Keratinocyte (primary cell): Measurements from ENCODE around the gene NAA80. TPM values are rescaled to one million over a fixed set of nuclear protein-coding genes. Genes with fewer than 3 reads are reported as not detected.

Experiments
- DNase-seq: peaks from one replicate; pipeline ENCODE4 v3.0.0-alpha.2; 2011; ENCODE audit warnings: low read depth, missing footprints, low spot score
- FAIRE-seq: peaks from 2 replicates; lab custom pipeline; 2011; peaks lifted over from hg19 to GRCh38; lab: Jason Lieb, UNC
- H2AFZ ChIP-seq: 2 replicates; pipeline ENCODE4 v1.6.0; 2012; ENCODE audit warnings: low read length, control low read depth, inconsistent platforms; ENCODE audit not compliant: control insufficient read depth
- H3K27ac ChIP-seq: 2 replicates; pipeline ENCODE4 v1.5.1; 2011; ENCODE audit warnings: low read length; ENCODE audit not compliant: control insufficient read depth, insufficient read depth
- H3K27me3 ChIP-seq: 3 replicates; pipeline ENCODE4 v1.6.0; 2011; ENCODE audit warnings: low read length; ENCODE audit not compliant: control insufficient read depth, insufficient read depth; ENCODE audit errors: extremely low read depth
- H3K36me3 ChIP-seq, 2 experiments: 2 replicates in 1 of 2; 3 replicates in 1 of 2; pipeline ENCODE4 v1.5.1; 2011; ENCODE audit warnings: low read length in 2 of 2, mild to moderate bottlenecking in 1 of 2; ENCODE audit not compliant: control insufficient read depth in 2 of 2, insufficient read depth in 2 of 2; ENCODE audit errors: extremely low read depth in 1 of 2
- H3K4me1 ChIP-seq: 3 replicates; pipeline ENCODE4 v1.5.1; 2011; ENCODE audit warnings: low read length; ENCODE audit not compliant: control insufficient read depth, insufficient read depth; ENCODE audit errors: extremely low read depth
- H3K4me2 ChIP-seq: 3 replicates; pipeline ENCODE4 v1.6.0; 2011; ENCODE audit warnings: low read depth, low read length; ENCODE audit not compliant: control insufficient read depth, insufficient read depth; ENCODE audit errors: extremely low read depth
- H3K4me3 ChIP-seq, 3 experiments: fragments of 200-600 bp in 1 of 3; sonication (generic) in 1 of 3; 2 replicates in 2 of 3; 3 replicates in 1 of 3; pipeline ENCODE4 v1.5.1; 2011 to 2016; ENCODE audit warnings: low read length in 3 of 3, mild to moderate bottlenecking in 3 of 3, control low read depth in 2 of 3, inconsistent platforms in 1 of 3, low read depth in 1 of 3, mixed read lengths in 1 of 3, mixed run types in 1 of 3, moderate library complexity in 1 of 3; ENCODE audit not compliant: control insufficient read depth in 2 of 3, insufficient read depth in 2 of 3; ENCODE audit errors: extremely low read depth in 1 of 3
- H3K79me2 ChIP-seq: 2 replicates; pipeline ENCODE4 v1.6.0; 2012; ENCODE audit warnings: low read length; ENCODE audit not compliant: control insufficient read depth, insufficient read depth
- H3K9ac ChIP-seq: 3 replicates; pipeline ENCODE4 v1.6.0; 2011; ENCODE audit warnings: low read length; ENCODE audit not compliant: control insufficient read depth, insufficient read depth; ENCODE audit errors: extremely low read depth
- H3K9me1 ChIP-seq: 3 replicates; pipeline ENCODE4 v1.6.0; 2011; ENCODE audit warnings: low read length; ENCODE audit not compliant: control insufficient read depth, insufficient read depth; ENCODE audit errors: extremely low read depth
- H3K9me3 ChIP-seq: 2 replicates; pipeline ENCODE4 v1.5.1; 2012; ENCODE audit warnings: low read depth, low read length; ENCODE audit not compliant: control insufficient read depth
- H4K20me1 ChIP-seq: 3 replicates; pipeline ENCODE4 v1.6.0; 2011; ENCODE audit warnings: low read length; ENCODE audit not compliant: control insufficient read depth, insufficient read depth; ENCODE audit errors: extremely low read depth
- EZH2 ChIP-seq: IDR thresholded peaks from one replicate; pipeline ENCODE4 v1.6.1; 2012; ENCODE audit warnings: inconsistent platforms, mild to moderate bottlenecking, low read length, moderate library complexity
- dilution Hi-C: fragments of 300-500 bp; cut with MboI; formaldehyde crosslinking; loops from one replicate; pipeline ENCODE4 v1.7.0; 2020; ENCODE audit warnings: low sequenced_read_pairs; ENCODE audit not compliant: extremely low pct_ligation_motif_present
- polyA plus RNA-seq, 5 experiments: library from polyadenylated mRNA; depleted of rRNA in 3 of 5; stranded (reverse) in 3 of 5; stranded (forward) in 1 of 5; unstranded in 1 of 5; fragments of >200 nt; gene quantifications; 1 replicate in 1 of 5; 2 replicates in 3 of 5; 3 replicates in 1 of 5; pipeline versions ENCODE4 v1.2.1 to v1.2.3, GENCODE V29; 2011 to 2012; ENCODE audit warnings: missing spikeins in 2 of 5, low read depth in 1 of 5, low replicate concordance in 1 of 5
- TF ChIP-seq, protein P1 (sequence below), 3 experiments: IDR thresholded peaks in 1 of 3; conservative IDR thresholded peaks in 1 of 3; optimal IDR thresholded peaks in 1 of 3; 2 replicates in 2 of 3; 3 replicates in 1 of 3; pipeline versions ENCODE3 to v1.5.1; 2011; ENCODE audit warnings: low read length in 3 of 3, mild to moderate bottlenecking in 3 of 3, moderate library complexity in 2 of 3, control low read depth in 1 of 3, inconsistent platforms in 1 of 3; ENCODE audit not compliant: insufficient read depth in 2 of 3; ENCODE audit errors: extremely low read depth in 1 of 3

Gene NAA80
- polyA plus RNA-seq, 1 donor (not counting 4 experiments of a cell fraction or from before 2014, with no cell fraction given) = 6.1 TPM

DNA sequence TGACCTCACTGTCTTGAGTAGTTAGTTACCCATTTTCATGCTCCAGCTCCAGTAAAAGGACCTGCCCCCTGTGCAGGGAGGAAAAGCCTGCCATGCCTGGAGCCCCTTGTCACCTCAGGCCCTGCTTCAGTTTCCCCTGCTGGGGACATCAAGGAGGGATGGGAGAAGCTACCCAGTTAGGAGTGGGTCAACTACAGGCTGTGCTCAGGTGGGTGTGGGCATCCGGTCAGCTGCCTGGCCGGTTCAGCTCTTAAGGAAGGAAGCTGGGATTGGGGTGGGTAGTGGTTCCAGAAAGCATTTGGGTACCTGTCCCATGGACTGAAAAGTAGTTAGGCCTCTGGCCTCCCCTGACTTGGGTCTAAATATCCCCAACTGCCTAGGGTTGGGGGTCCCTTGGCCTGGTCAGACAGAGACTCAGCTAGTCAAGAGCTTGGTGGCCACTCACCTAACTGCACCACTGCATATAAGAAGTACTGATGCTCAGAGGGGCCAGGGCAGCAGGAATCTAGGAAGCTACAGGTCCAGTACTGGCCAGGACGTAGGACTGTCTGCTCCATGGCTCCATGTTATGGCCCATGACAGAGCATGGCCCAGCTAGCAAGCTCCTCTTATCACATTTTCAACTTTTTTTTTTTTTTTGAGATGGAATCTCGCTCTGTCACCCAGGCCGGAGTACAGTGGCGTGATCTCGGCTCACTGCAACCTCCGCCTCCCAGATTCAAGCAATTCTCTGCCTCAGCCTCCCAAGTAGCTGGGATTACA, 19.8 kb downstream of the NAA80 start:
- H3K9me3 ChIP-seq = no peaks in the 10 kb centered on the region
- H3K4me3 ChIP-seq = no peak overlapping the region
- H3K4me2 ChIP-seq = no peak overlapping the region
- no peaks in the 10 kb centered on the region for H3K9me1 ChIP-seq
- peaks cover 25% of the 10 kb centered on the region for H3K27me3 ChIP-seq
- no peak overlapping the region for H3K9ac ChIP-seq
- H4K20me1 ChIP-seq = no peaks in the 10 kb centered on the region
- no peak overlapping the region for H2AFZ ChIP-seq
- FAIRE-seq (no peak), DNase-seq (no peak)
- no peaks in the 10 kb centered on the region for H3K79me2 ChIP-seq
- dilution Hi-C loops = no loop called here
- no peaks in the 10 kb centered on the region for H3K36me3 ChIP-seq
- no peaks in the 10 kb centered on the region for H3K4me1 ChIP-seq
- no peak for TF ChIP-seq EZH2
- TF ChIP-seq, protein P1, sequence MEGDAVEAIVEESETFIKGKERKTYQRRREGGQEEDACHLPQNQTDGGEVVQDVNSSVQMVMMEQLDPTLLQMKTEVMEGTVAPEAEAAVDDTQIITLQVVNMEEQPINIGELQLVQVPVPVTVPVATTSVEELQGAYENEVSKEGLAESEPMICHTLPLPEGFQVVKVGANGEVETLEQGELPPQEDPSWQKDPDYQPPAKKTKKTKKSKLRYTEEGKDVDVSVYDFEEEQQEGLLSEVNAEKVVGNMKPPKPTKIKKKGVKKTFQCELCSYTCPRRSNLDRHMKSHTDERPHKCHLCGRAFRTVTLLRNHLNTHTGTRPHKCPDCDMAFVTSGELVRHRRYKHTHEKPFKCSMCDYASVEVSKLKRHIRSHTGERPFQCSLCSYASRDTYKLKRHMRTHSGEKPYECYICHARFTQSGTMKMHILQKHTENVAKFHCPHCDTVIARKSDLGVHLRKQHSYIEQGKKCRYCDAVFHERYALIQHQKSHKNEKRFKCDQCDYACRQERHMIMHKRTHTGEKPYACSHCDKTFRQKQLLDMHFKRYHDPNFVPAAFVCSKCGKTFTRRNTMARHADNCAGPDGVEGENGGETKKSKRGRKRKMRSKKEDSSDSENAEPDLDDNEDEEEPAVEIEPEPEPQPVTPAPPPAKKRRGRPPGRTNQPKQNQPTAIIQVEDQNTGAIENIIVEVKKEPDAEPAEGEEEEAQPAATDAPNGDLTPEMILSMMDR (optimal IDR thresholded peaks at IDR 0.05 in 1 of 3, IDR thresholded peaks at IDR 0.05 in 1 of 3, conservative IDR thresholded peaks at IDR 0.05 in 1 of 3; ENCODE audit: extremely low read depth in 1 of 3, insufficient read depth in 2 of 3, low read length in 3 of 3) = no peak
- H3K27ac ChIP-seq = no peak overlapping the region

DNA sequence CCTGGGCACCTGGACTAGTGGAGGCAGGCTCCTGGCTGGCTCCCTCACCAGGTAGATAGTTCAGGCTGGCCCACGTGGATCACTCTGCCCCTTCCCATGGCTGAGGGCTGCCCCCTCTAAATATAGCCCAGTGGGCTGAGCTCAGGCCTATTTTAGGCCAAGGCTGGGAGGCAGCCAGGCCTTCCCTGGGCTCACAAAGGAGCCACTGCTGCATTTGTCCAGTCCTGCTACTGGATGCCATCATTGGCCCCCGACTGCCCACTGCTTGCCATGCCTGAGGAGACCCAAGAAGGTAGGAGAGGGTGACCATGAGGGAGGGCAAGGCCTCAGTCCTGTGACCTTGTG, 20.4 kb downstream of the NAA80 start, which contains the start of gene LSMEM2:
TSS of gene LSMEM2 (plus strand) at position 208 of the 345 bp plus-strand sequence. CDS start at position 235, 27 bp downstream.
- H3K9ac ChIP-seq = no peak within 1 kb of the TSS
- TF ChIP-seq, protein P1 (optimal IDR thresholded peaks at IDR 0.05 in 1 of 3, IDR thresholded peaks at IDR 0.05 in 1 of 3, conservative IDR thresholded peaks at IDR 0.05 in 1 of 3; ENCODE audit: extremely low read depth in 1 of 3, insufficient read depth in 2 of 3, low read length in 3 of 3) = no peak
- no peaks in the 10 kb centered on the region for H3K9me3 ChIP-seq
- dilution Hi-C loops = no loop called here
- H3K4me2 ChIP-seq = no peak within 1 kb of the TSS
- H3K9me1 ChIP-seq = no peaks in the 10 kb centered on the region
- FAIRE-seq (no peak), DNase-seq (no peak)
- no peaks in the 10 kb centered on the region for H3K4me1 ChIP-seq
- H3K36me3 ChIP-seq = no peaks in the 10 kb centered on the region
- no peak within 1 kb of the TSS for H3K4me3 ChIP-seq
- H2AFZ ChIP-seq = no peak within 1 kb of the TSS
- H3K27me3 ChIP-seq = peaks cover 31% of the 10 kb centered on the region
- no peaks in the 10 kb centered on the region for H3K79me2 ChIP-seq
- H4K20me1 ChIP-seq = no peaks in the 10 kb centered on the region
- no peak within 1 kb of the TSS for H3K27ac ChIP-seq
